Esophagus muscularis mucosa (tissue), 4 donors: ENCODE data around the gene LIPC. TPM values are rescaled to one million over a fixed set of nuclear protein-coding genes. Genes with fewer than 3 reads are reported as not detected.

Experiments used
- DNase-seq: peaks from one replicate; pipeline ENCODE4 v3.0.0-alpha.2; 2017; ENCODE audit errors: extremely low spot score
- H3K27ac ChIP-seq, 4 donors: fragments of 200-600 bp; sonication (generic); replicated peaks in 1 of 4; 1 replicate in 3 of 4; 2 replicates in 1 of 4; pipeline ENCODE4 v1.5.1; 2016 to 2019; ENCODE audit warnings: mild to moderate bottlenecking in 1 of 4
- H3K27me3 ChIP-seq, 4 donors: fragments of 200-600 bp; sonication (generic); one replicate each; pipeline versions ENCODE4 v1.5.1 to v1.6.0; 2016 to 2019
- H3K36me3 ChIP-seq, 4 donors: fragments of 200-600 bp; sonication (generic); one replicate each; pipeline ENCODE4 v1.5.1; 2016 to 2019
- H3K4me1 ChIP-seq, 4 donors: fragments of 200-600 bp; sonication (generic); one replicate each; pipeline ENCODE4 v1.5.1; 2016 to 2019
- H3K4me3 ChIP-seq, 4 donors: fragments of 200-600 bp; sonication (generic); 1 replicate in 2 of 4; 2 replicates in 2 of 4; pipeline ENCODE4 v1.5.1; 2016 to 2019; ENCODE audit warnings: mild to moderate bottlenecking in 4 of 4, moderate library complexity in 1 of 4
- H3K9me3 ChIP-seq, 4 donors: fragments of 200-600 bp; sonication (generic); 1 replicate in 3 of 4; 2 replicates in 1 of 4; pipeline ENCODE4 v1.5.1; 2016 to 2019
- CTCF ChIP-seq, 3 experiments: fragments of 200-600 bp in 2 of 3; fragments of 450-650 bp in 1 of 3; sonication (generic) in 2 of 3; IDR thresholded peaks; one replicate each; pipeline ENCODE4 v1.5.1; 2017 to 2019; ENCODE audit warnings: antibody characterized with exemption in 3 of 3, mild to moderate bottlenecking in 2 of 3, moderate library complexity in 1 of 3
- EP300 ChIP-seq: sonication (generic); formaldehyde crosslinking; IDR thresholded peaks from one replicate; pipeline ENCODE4 v1.6.1; 2017; ENCODE audit warnings: antibody characterized with exemption
- POLR2A ChIP-seq: fragments of 450-650 bp; IDR thresholded peaks from one replicate; pipeline ENCODE4 v1.6.1; 2017; ENCODE audit warnings: antibody characterized with exemption, moderate library complexity, mild to moderate bottlenecking, low read depth
- POLR2AphosphoS5 ChIP-seq, 2 donors: sonication (generic); formaldehyde crosslinking; IDR thresholded peaks; one replicate each; pipeline ENCODE4 v1.6.1; 2017; ENCODE audit warnings: antibody characterized with exemption in 2 of 2
- WGBS: methylation state at CpG from one replicate; pipeline ENCODE4 v1.1.5; 2018; 5-methylcytosine and 5-hydroxymethylcytosine counted together
- intact Hi-C: fragments of 100-400 bp; cut with DNase I; formaldehyde crosslinking; loops from one replicate; pipeline ENCODE4 v1.15.1; 2023
- total RNA-seq, 4 donors: library from RNA; depleted of rRNA; stranded (reverse); fragments of >200 nt; gene quantifications; one replicate each; pipeline versions ENCODE4 v1.1.0 to v1.2.1, GENCODE V29; 2016

The LIPC gene
- total RNA-seq, 4 donors from 2014 or later = 0.06 to 0.63 (median 0.37) TPM

- no peak for TF ChIP-seq POLR2AphosphoS5 (IDR thresholded peaks at IDR 0.05)
- TF ChIP-seq CTCF (IDR thresholded peaks at IDR 0.05) = no peak
- no peak for TF ChIP-seq EP300
- no peak for TF ChIP-seq POLR2A
- H3K4me1 ChIP-seq = peaks cover 16 to 46% (median 41%) of the 10 kb centered on the region in 4 donors
- no peak overlapping the region for H3K4me3 ChIP-seq
- no peaks in the 10 kb centered on the region for H3K36me3 ChIP-seq
- 95% methylated on average over 5 of the region's 5 CpGs for WGBS
- no peaks in the 10 kb centered on the region for H3K27me3 ChIP-seq
- intact Hi-C loops = loop anchor here (5.0 kb wide), 1 partner anchor 51 kb away; no protein-coding TSS in a partner anchor
- H3K27ac ChIP-seq = no peak overlapping the region
- H3K9me3 ChIP-seq = no peaks in the 10 kb centered on the region
- no peak for DNase-seq
Measured at GRCh38 chr15:58523634-58524033, 91.8 kb downstream of the LIPC start.

- DNase-seq = no peak
- peaks cover 16 to 52% (median 45%) of the 10 kb centered on the region in 4 donors for H3K4me1 ChIP-seq
- no peaks in the 10 kb centered on the region for H3K36me3 ChIP-seq
- no peaks in the 10 kb centered on the region for H3K27me3 ChIP-seq
- H3K27ac ChIP-seq = no peak overlapping the region
- no peak overlapping the region for H3K4me3 ChIP-seq
- no peaks in the 10 kb centered on the region for H3K9me3 ChIP-seq
- 64% methylated on average over 2 of the region's 2 CpGs for WGBS
- intact Hi-C loops = loop anchor here (5.0 kb wide), 1 partner anchor 52 kb away; no protein-coding TSS in a partner anchor
- TF ChIP-seq CTCF (IDR thresholded peaks at IDR 0.05) (no peak), POLR2AphosphoS5 (IDR thresholded peaks at IDR 0.05) (no peak), POLR2A (no peak), EP300 (no peak)
Measured at GRCh38 chr15:58524247-58524646, 92.5 kb downstream of the LIPC start.

GRCh38 chr15:58525991-58526421, 94.2 kb downstream of the LIPC start:
- intact Hi-C loops = no loop called here
- Histone ChIP-seq H3K27me3 (no peaks in the 10 kb centered on the region), H3K4me1 (peaks cover 16 to 43% (median 40%) of the 10 kb centered on the region in 4 donors), H3K4me3 (no peak overlapping the region), H3K27ac (no peak overlapping the region), H3K9me3 (no peaks in the 10 kb centered on the region), H3K36me3 (no peaks in the 10 kb centered on the region)
- 83% methylated on average over 4 of the region's 4 CpGs for WGBS
- no peak for DNase-seq
- TF ChIP-seq POLR2A (no peak), POLR2AphosphoS5 (IDR thresholded peaks at IDR 0.05) (no peak), EP300 (no peak), CTCF (IDR thresholded peaks at IDR 0.05) (no peak)

GRCh38 chr15:58526647-58527192, 94.9 kb downstream of the LIPC start:
- H3K27me3 ChIP-seq = no peaks in the 10 kb centered on the region
- 95% methylated on average over 6 of the region's 7 CpGs for WGBS
- no peaks in the 10 kb centered on the region for H3K36me3 ChIP-seq
- DNase-seq = no peak
- peaks cover 16 to 36% (median 33%) of the 10 kb centered on the region in 4 donors for H3K4me1 ChIP-seq
- no peak overlapping the region for H3K4me3 ChIP-seq
- intact Hi-C loops = no loop called here
- no peaks in the 10 kb centered on the region for H3K9me3 ChIP-seq
- no peak overlapping the region for H3K27ac ChIP-seq
- TF ChIP-seq EP300 = no peak
- no peak for TF ChIP-seq POLR2AphosphoS5 (IDR thresholded peaks at IDR 0.05)
- TF ChIP-seq POLR2A = no peak
- no peak for TF ChIP-seq CTCF (IDR thresholded peaks at IDR 0.05)

- DNase-seq = no peak
- TF ChIP-seq CTCF (IDR thresholded peaks at IDR 0.05) = no peak
- no peak for TF ChIP-seq POLR2AphosphoS5 (IDR thresholded peaks at IDR 0.05)
- TF ChIP-seq POLR2A = no peak
- no peak for TF ChIP-seq EP300
- H3K27me3 ChIP-seq = no peaks in the 10 kb centered on the region
- intact Hi-C loops = no loop called here
- no peak overlapping the region for H3K27ac ChIP-seq
- H3K4me1 ChIP-seq = peaks cover 16 to 27% (median 24%) of the 10 kb centered on the region in 4 donors
- no peaks in the 10 kb centered on the region for H3K9me3 ChIP-seq
- no peaks in the 10 kb centered on the region for H3K36me3 ChIP-seq
- WGBS = 57% methylated on average over 9 of the region's 9 CpGs
- H3K4me3 ChIP-seq = no peak overlapping the region
Measured at GRCh38 chr15:58527573-58528187, 95.9 kb downstream of the LIPC start.
